WI38 (cell line): Measurements from ENCODE around the gene CMPK2.

Source experiments
- H3K4me3 ChIP-seq: 2 replicates; pipeline ENCODE4 v1.5.1; 2011; ENCODE audit warnings: low read depth, mild to moderate bottlenecking, control low read depth, low read length
- TF ChIP-seq, protein P1 (sequence below): IDR thresholded peaks from 2 replicates; pipeline ENCODE4 v1.5.1; 2012; ENCODE audit warnings: low read depth, mild to moderate bottlenecking, control low read depth, low read length

Gene CMPK2

DNA sequence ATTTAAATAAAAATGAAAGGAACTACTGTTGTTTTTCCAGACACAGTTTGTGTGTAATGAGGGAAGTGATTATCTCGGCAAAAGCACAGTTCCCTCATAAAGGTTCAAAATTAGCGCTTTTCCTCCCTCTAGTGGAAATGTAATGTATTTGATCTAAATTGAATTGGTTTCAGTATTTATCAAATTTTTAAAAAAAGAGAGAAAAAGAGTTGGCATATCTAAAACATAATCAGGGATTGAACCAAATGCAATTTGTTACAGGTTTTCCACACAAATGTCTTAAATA, 37.5 kb downstream of the CMPK2 start:
- TF ChIP-seq, protein P1, sequence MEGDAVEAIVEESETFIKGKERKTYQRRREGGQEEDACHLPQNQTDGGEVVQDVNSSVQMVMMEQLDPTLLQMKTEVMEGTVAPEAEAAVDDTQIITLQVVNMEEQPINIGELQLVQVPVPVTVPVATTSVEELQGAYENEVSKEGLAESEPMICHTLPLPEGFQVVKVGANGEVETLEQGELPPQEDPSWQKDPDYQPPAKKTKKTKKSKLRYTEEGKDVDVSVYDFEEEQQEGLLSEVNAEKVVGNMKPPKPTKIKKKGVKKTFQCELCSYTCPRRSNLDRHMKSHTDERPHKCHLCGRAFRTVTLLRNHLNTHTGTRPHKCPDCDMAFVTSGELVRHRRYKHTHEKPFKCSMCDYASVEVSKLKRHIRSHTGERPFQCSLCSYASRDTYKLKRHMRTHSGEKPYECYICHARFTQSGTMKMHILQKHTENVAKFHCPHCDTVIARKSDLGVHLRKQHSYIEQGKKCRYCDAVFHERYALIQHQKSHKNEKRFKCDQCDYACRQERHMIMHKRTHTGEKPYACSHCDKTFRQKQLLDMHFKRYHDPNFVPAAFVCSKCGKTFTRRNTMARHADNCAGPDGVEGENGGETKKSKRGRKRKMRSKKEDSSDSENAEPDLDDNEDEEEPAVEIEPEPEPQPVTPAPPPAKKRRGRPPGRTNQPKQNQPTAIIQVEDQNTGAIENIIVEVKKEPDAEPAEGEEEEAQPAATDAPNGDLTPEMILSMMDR: no peak
- H3K4me3 ChIP-seq: no peak overlapping the region

DNA sequence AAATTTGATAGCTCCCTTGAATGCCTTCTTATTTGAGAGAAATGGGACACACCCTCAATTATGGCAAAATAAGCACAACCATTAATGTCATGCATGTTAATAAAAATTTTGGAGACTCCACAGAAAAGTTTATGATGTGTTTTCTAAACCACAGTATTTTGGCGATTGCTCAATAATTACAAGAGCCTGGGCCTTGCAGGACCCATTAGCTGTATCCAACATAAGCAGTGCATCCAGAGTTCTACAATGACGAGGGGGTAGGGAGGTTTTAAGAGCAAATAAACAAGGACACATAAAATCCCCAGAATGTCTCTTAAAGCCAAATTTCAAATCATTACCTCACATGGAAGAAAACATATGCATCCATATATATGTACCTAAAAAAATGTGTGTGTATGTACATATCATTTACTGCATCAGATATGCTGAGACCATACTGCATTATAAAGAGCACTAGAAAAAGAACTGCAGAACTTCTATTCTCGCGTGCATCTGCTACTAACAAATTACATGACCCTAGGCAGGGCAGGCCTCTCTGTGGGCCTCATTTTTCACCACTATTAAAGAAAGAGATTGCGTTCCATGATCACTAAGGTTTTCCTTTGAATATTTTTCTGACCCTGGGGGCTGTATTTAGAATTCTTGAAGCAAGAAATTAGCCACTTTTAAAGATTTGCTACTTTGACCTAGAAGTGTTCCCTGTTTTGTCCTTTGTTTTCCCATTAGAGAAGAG, 38.0 kb downstream of the CMPK2 start:
- H3K4me3 ChIP-seq: no peak overlapping the region
- TF ChIP-seq, protein P1: no peak

DNA sequence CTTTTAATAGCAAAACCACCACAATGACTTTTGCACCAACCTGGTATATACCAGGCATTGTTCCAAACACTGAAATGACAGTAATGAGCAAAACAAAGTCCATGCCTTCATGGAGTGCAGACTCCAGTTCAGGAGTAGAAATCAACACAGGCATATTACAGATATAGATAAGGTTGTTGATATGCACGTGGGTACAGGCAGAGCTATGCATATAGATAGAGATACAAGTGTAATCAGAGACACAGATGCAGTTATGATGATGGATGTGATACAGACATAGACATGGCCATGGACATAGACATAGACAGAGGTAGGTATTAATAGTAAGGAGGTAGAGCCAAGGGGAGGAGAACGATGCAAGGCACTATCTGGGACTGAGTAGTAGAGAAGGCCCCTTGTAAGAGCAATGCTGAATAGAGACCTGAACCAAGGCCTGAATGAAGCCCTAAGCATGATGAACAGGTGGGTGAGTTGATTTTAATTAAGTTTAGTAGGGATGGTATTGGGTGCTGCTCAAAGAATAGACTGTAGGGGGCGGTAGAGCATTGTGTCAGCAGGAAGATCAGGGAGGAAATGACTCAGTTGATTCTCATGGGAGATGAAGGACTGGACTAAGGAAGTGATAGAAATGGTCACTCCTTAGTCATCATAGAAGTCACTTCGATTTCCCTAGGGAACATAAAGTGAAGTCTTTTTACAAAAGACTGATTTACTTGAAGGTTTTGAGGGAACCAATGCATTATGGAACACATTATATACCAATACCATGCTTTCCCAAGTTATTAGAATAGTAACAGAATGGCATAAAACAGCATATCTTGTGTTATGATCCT, 39.4 kb downstream of the CMPK2 start:
- H3K4me3 ChIP-seq: no peak overlapping the region
- TF ChIP-seq, protein P1: no peak

DNA sequence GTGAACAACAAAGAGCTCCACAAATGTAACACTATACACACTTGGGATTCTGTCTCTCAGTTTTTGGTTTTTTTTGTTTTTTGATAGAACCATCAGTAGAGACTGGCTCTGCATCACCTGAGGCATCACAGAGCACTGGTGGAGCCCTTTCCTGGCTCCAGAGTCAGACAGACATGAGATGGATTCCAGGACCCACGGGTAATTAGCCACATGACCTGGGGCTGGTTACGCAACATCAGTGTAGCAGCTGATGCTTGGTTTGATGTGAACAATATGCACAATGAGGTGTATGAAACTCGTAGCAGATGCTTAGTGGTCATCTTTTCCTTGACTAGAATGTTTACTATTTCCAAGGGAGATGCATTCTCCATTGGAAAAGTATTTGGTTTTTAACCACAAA, 40.7 kb downstream of the CMPK2 start:
- TF ChIP-seq, protein P1: no peak

DNA sequence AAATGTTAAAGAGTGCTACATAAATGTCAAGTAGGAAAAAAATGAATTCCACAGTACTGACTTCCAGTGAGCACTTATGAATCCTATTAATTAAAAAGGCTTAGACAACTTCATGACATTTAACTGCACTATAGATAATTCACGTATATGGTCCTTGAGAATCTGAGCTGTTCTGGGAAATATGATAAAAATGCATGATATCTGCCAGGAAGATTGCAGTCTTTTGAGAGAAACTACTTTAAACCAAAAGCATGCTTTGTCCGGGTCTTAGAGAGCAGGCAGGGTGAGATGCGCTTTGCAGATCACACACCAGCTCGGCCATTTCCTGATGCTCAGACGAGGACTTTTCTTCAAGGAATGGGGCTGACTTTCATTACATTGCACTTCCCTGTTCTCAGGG, 42.6 kb downstream of the CMPK2 start:
- TF ChIP-seq, protein P1: no peak
- H3K4me3 ChIP-seq: no peak overlapping the region

More for the DNA sequence above, 40.7 kb downstream of the CMPK2 start:
- no peak overlapping the region for H3K4me3 ChIP-seq

DNA sequence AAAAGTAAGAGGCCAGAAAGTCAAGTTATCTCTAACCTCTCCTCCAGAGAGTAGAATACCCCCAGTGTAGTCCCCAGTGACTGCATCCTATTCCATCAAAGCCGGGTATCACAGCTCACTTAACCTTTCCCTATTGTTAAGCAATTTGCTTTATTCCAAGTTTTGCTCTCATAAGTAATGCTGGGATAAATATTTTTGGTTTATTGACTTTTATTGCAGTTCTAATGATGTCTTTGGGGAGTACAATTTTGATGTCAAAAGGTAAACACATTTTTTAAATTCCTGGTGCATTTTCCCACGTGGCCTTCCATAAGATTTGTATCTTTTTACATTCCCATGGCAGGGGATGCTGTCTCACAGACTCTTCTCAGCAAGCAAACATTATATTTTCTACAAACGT, 43.3 kb downstream of the CMPK2 start:
- H3K4me3 ChIP-seq: no peak overlapping the region
- TF ChIP-seq, protein P1: no peak

DNA sequence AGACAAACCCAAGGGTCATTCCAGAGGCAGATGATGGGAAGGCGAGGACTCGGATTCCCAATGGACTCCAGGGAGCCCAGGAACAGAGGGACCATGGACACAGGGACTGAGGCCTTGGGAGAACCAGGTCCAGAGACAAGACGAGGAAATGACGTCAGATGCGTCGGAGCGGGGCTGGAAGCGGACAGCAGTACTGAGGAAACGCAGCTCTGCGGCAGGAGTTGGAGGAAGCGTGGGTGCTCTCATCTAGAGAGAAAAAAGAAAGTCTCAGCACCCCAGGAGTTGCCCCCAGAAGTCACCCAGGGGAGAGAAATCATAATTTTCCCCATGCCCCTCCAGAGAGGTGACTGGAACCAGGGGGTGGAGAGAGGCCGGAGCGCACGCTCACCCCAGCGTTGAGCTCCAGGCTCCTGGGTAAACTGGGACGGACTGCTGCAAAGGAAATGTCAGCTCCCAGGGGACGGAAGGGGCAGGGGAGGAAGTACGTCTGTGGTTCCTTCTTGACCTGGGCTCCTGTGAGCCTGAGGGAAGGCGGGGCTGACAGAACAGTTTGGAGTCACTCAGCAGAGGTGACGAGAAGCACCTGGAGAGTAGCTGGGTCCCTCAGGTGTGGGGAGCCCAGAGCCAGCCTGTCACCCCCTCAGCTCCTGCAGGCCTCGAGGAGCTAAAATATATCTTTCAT, 44.7 kb downstream of the CMPK2 start:
- TF ChIP-seq, protein P1: no peak
- H3K4me3 ChIP-seq: no peak overlapping the region
